Hepatocyte (in vitro differentiated cells): ENCODE measurements around the gene EIPR1. TPM values are rescaled to one million over a fixed set of nuclear protein-coding genes. Genes with fewer than 3 reads are reported as not detected.
A peak's percentile ranks its signal among the peaks of the same experiment; 100 is the strongest.

Experiments used
- DNase-seq: peaks from one replicate; pipeline ENCODE4 v3.0.0-alpha.2; 2016; ENCODE audit warnings: low spot score
- H2AFZ ChIP-seq: fragments of 200-600 bp; sonication (generic); 2 replicates; pipeline ENCODE4 v1.6.0; 2016; ENCODE audit warnings: antibody characterized with exemption, mild to moderate bottlenecking
- H3K27ac ChIP-seq: fragments of 200-600 bp; sonication (generic); 2 replicates; pipeline ENCODE4 v1.5.1; 2016; ENCODE audit warnings: mild to moderate bottlenecking
- H3K27me3 ChIP-seq: fragments of 200-600 bp; sonication (generic); 2 replicates; pipeline ENCODE4 v1.6.1; 2016
- H3K36me3 ChIP-seq: fragments of 200-600 bp; sonication (generic); replicated peaks from 2 replicates; pipeline ENCODE4 v1.5.1; 2016; ENCODE audit warnings: low read depth; ENCODE audit not compliant: insufficient read depth
- H3K4me1 ChIP-seq: fragments of 200-600 bp; sonication (generic); 2 replicates; pipeline ENCODE4 v1.5.1; 2016; ENCODE audit warnings: mild to moderate bottlenecking, moderate library complexity; ENCODE audit not compliant: insufficient read depth
- H3K4me2 ChIP-seq: fragments of 200-600 bp; sonication (generic); 2 replicates; pipeline ENCODE4 v1.6.0; 2016
- H3K4me3 ChIP-seq: fragments of 200-600 bp; sonication (generic); 2 replicates; pipeline ENCODE4 v1.5.1; 2016; ENCODE audit warnings: mild to moderate bottlenecking
- H3K79me2 ChIP-seq: fragments of 200-600 bp; sonication (generic); 2 replicates; pipeline ENCODE4 v1.6.0; 2017; ENCODE audit warnings: mild to moderate bottlenecking
- H3K9me2 ChIP-seq: fragments of 200-600 bp; sonication (generic); replicated peaks from 2 replicates; pipeline ENCODE4 v1.6.0; 2017; ENCODE audit warnings: mild to moderate bottlenecking; ENCODE audit not compliant: insufficient read depth
- H3K9me3 ChIP-seq: fragments of 200-600 bp; sonication (generic); 2 replicates; pipeline ENCODE4 v1.5.1; 2016; ENCODE audit warnings: low read depth, mild to moderate bottlenecking
- H4K20me1 ChIP-seq: fragments of 200-600 bp; sonication (generic); 2 replicates; pipeline ENCODE4 v1.6.0; 2016; ENCODE audit warnings: mild to moderate bottlenecking; ENCODE audit not compliant: insufficient read depth, poor library complexity, severe bottlenecking
- EZH2 ChIP-seq: fragments of 200-600 bp; sonication (generic); IDR thresholded peaks from 2 replicates; pipeline ENCODE4 v1.6.1; 2016; ENCODE audit warnings: antibody characterized with exemption, mild to moderate bottlenecking, borderline replicate concordance
- EZH2phosphoT487 ChIP-seq: fragments of 200-600 bp; sonication (generic); IDR thresholded peaks from one replicate; pipeline ENCODE4 v1.6.1; 2018; ENCODE audit warnings: antibody characterized with exemption, mild to moderate bottlenecking, low read depth, moderate library complexity; ENCODE audit not compliant: unreplicated experiment, severe bottlenecking
- WGBS: methylation state at CpG from one replicate; pipeline ENCODE4 v1.1.6; 2016; ENCODE audit warnings: low lambda C conversion rate; ENCODE audit errors: missing lambda C conversion rate; 5-methylcytosine and 5-hydroxymethylcytosine counted together
- polyA plus RNA-seq: library from polyadenylated mRNA; unstranded; fragments of >200 nt; fragmentation: Nextera tagmentation; extraction: Ambion mirVana; gene quantifications from 2 replicates; pipeline ENCODE4 v1.2.1, GENCODE V29; 2016
- total RNA-seq: library from RNA; depleted of rRNA; stranded (reverse); fragments of >200 nt; gene quantifications from 2 replicates; pipeline ENCODE4 v1.2.3, GENCODE V29; 2014
- TF ChIP-seq, protein P1 (sequence below): fragments of 200-600 bp; sonication (generic); IDR thresholded peaks from 2 replicates; pipeline ENCODE4 v1.5.1; 2016; ENCODE audit warnings: antibody characterized with exemption, mild to moderate bottlenecking; ENCODE audit not compliant: poor library complexity

The EIPR1 gene
- total and polyA plus RNA-seq, 2 experiments from 2014 or later, result 27.4 to 42.3 TPM

- H3K4me3 ChIP-seq, result no peak overlapping the region
- no peak overlapping the region for H2AFZ ChIP-seq
- H3K79me2 ChIP-seq, result no peaks in the 10 kb centered on the region
- TF ChIP-seq, protein P1, sequence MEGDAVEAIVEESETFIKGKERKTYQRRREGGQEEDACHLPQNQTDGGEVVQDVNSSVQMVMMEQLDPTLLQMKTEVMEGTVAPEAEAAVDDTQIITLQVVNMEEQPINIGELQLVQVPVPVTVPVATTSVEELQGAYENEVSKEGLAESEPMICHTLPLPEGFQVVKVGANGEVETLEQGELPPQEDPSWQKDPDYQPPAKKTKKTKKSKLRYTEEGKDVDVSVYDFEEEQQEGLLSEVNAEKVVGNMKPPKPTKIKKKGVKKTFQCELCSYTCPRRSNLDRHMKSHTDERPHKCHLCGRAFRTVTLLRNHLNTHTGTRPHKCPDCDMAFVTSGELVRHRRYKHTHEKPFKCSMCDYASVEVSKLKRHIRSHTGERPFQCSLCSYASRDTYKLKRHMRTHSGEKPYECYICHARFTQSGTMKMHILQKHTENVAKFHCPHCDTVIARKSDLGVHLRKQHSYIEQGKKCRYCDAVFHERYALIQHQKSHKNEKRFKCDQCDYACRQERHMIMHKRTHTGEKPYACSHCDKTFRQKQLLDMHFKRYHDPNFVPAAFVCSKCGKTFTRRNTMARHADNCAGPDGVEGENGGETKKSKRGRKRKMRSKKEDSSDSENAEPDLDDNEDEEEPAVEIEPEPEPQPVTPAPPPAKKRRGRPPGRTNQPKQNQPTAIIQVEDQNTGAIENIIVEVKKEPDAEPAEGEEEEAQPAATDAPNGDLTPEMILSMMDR, result no peak
- TF ChIP-seq EZH2 (no peak), EZH2phosphoT487 (no peak)
- DNase-seq, result no peak
- no peak overlapping the region for H3K27ac ChIP-seq
- H3K27me3 ChIP-seq, result no peaks in the 10 kb centered on the region
- no peaks in the 10 kb centered on the region for H3K9me2 ChIP-seq
- no peaks in the 10 kb centered on the region for H4K20me1 ChIP-seq
- 95% methylated on average over 9 of the region's 9 CpGs for WGBS
- no peaks in the 10 kb centered on the region for H3K9me3 ChIP-seq
- H3K4me1 ChIP-seq, result no peaks in the 10 kb centered on the region
- no peaks in the 10 kb centered on the region for H3K36me3 ChIP-seq
- no peak overlapping the region for H3K4me2 ChIP-seq
Measured at GRCh38 chr2:3424171-3424795, 46.7 kb upstream of the EIPR1 start.

GRCh38 chr2:3423492-3424170 is 46.0 kb upstream of the EIPR1 start:
- Histone ChIP-seq H2AFZ (no peak overlapping the region), H3K4me2 (no peak overlapping the region), H3K27ac (no peak overlapping the region), H3K36me3 (no peaks in the 10 kb centered on the region), H3K4me1 (no peaks in the 10 kb centered on the region), H3K79me2 (no peaks in the 10 kb centered on the region), H3K27me3 (no peaks in the 10 kb centered on the region), H3K9me2 (no peaks in the 10 kb centered on the region), H3K9me3 (no peaks in the 10 kb centered on the region), H4K20me1 (no peaks in the 10 kb centered on the region), H3K4me3 (no peak overlapping the region)
- WGBS, result 70% methylated on average over 19 of the region's 19 CpGs
- DNase-seq, result peak; percentile 47
- no peak for TF ChIP-seq EZH2
- TF ChIP-seq, protein P1, result peak; percentile 88

- no peaks in the 10 kb centered on the region for H3K36me3 ChIP-seq
- WGBS, result 92% methylated on average over 16 of the region's 16 CpGs
Measured at GRCh38 chr2:3422161-3422779, 44.7 kb upstream of the EIPR1 start.

More at GRCh38 chr2:3422161-3422779, 44.7 kb upstream of the EIPR1 start:
- TF ChIP-seq EZH2 (no peak), EZH2phosphoT487 (no peak)
- TF ChIP-seq, protein P1, result no peak
- Histone ChIP-seq H4K20me1 (no peaks in the 10 kb centered on the region), H3K9me2 (no peaks in the 10 kb centered on the region), H3K27me3 (no peaks in the 10 kb centered on the region), H3K27ac (no peak overlapping the region), H3K4me2 (no peak overlapping the region), H3K9me3 (no peaks in the 10 kb centered on the region), H2AFZ (no peak overlapping the region), H3K4me1 (no peaks in the 10 kb centered on the region), H3K4me3 (no peak overlapping the region), H3K79me2 (no peaks in the 10 kb centered on the region)
- no peak for DNase-seq
